ENCODE results near the gene KCNAB1. TPM values are rescaled to one million over a fixed set of nuclear protein-coding genes. Genes with fewer than 3 reads are reported as not detected.

KCNAB1 gene
- total and polyA plus RNA-seq, 2 donors (not counting 3 experiments of a cell fraction or from before 2014, with no cell fraction given) = 0.21 TPM; not detected in 1

GRCh38 chr3:156469456-156469855 is 349.1 kb downstream of the KCNAB1 start:
- FAIRE-seq (no peak), DNase-seq (ENCODE audit: low read depth, low spot score) (no peak)
- Histone ChIP-seq H3K27me3 (ENCODE audit: control insufficient read depth in 2 of 2, insufficient read depth in 2 of 2, low read length in 2 of 2) (no peaks in the 10 kb centered on the region), H3K79me2 (ENCODE audit: control insufficient read depth, insufficient read depth, low read length) (no peaks in the 10 kb centered on the region), H3K36me3 (ENCODE audit: control insufficient read depth in 2 of 2, extremely low read depth in 1 of 2, insufficient read depth in 2 of 2, low read length in 2 of 2) (no peaks in the 10 kb centered on the region), H3K4me1 (ENCODE audit: control insufficient read depth, extremely low read depth, insufficient read depth, low read length) (no peaks in the 10 kb centered on the region), H2AFZ (ENCODE audit: low read depth, low read length) (no peak overlapping the region), H3K9me3 (replicated peaks; ENCODE audit: control insufficient read depth, insufficient read depth, low read length) (no peaks in the 10 kb centered on the region), H3K9me1 (replicated peaks; ENCODE audit: control insufficient read depth, extremely low read depth, insufficient read depth, low read length) (no peaks in the 10 kb centered on the region), H3K4me2 (ENCODE audit: insufficient read depth, low read length) (no peak overlapping the region), H4K20me1 (replicated peaks; ENCODE audit: control insufficient read depth, extremely low read depth, insufficient read depth, low read length) (no peaks in the 10 kb centered on the region), H3K4me3 (replicated peaks in 1 of 3; ENCODE audit: insufficient read depth in 1 of 3, low read depth in 1 of 3, low read length in 3 of 3) (no peak overlapping the region), H3K9ac (replicated peaks; ENCODE audit: extremely low read depth, insufficient read depth, low read length) (no peak overlapping the region), H3K27ac (ENCODE audit: insufficient read depth, low read depth, low read length) (no peak overlapping the region)
- CTCF ChIA-PET = interaction anchor here (0.7 to 2.6 kb wide), 4 partner anchors 15 to 295 kb away, joined by 3 to 7 read pairs (median 4); no protein-coding TSS in a partner anchor
- intact Hi-C loops (cut with micrococcal nuclease) = no loop called here
- dilution Hi-C loops (cut with MboI; ENCODE audit: extremely low pct_ligation_motif_present, low sequenced_read_pairs) = no loop called here
- TF ChIP-seq POLR2A (IDR thresholded peaks at IDR 0.05; ENCODE audit: low read depth, low read length) (no peak), GATA2 (IDR thresholded peaks at IDR 0.05; ENCODE audit: insufficient read depth, insufficient read length, low read depth, low read length) (no peak), EZH2 (IDR thresholded peaks at IDR 0.05; ENCODE audit: borderline replicate concordance, low read depth, low read length, severe bottlenecking) (no peak), CTCF (IDR thresholded peaks at IDR 0.05; ENCODE audit: extremely low read depth in 1 of 2, insufficient read depth in 1 of 2, low read depth in 1 of 2, low read length in 2 of 2) (no peak), JUN (IDR thresholded peaks at IDR 0.05; ENCODE audit: borderline replicate concordance, insufficient read depth, insufficient read length, low read depth) (no peak), FOS (IDR thresholded peaks at IDR 0.05; ENCODE audit: borderline replicate concordance, insufficient read depth, low read length) (no peak), POLR2AphosphoS5 (IDR thresholded peaks at IDR 0.05; ENCODE audit: insufficient read depth, low read depth, low read length) (no peak), MYC (IDR thresholded peaks at IDR 0.05; ENCODE audit: low read depth, low read length) (no peak)
- TF ChIP-seq, protein P1, sequence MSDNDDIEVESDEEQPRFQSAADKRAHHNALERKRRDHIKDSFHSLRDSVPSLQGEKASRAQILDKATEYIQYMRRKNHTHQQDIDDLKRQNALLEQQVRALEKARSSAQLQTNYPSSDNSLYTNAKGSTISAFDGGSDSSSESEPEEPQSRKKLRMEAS (IDR thresholded peaks at IDR 0.05; ENCODE audit: insufficient read depth, insufficient read length) = no peak
- POLR2A ChIA-PET = no interaction called here
- no TSS peak for BruUV-seq (replicated peaks)

Measured in endothelial cell of umbilical vein (primary cell).